OCI-LY1 (cell line): ENCODE measurements around the gene CTNNBL1.

ENCODE experiments used
- H2AFZ ChIP-seq: fragments of 200-600 bp; sonication (generic), shearing (Covaris generic); 2 replicates; pipeline ENCODE4 v1.6.0; 2014; ENCODE audit warnings: antibody characterized with exemption, mild to moderate bottlenecking, low read length
- H3F3A ChIP-seq: fragments of 200-600 bp; sonication (generic), shearing (Covaris generic); 2 replicates; pipeline ENCODE4 v1.6.0; 2014; ENCODE audit warnings: mild to moderate bottlenecking, antibody characterized with exemption, low read length, moderate library complexity; ENCODE audit not compliant: insufficient read depth
- H3K27ac ChIP-seq: fragments of 200-600 bp; sonication (generic); 2 replicates; pipeline ENCODE4 v1.5.1; 2014; ENCODE audit warnings: low read length, mixed run types, mild to moderate bottlenecking, low read depth; ENCODE audit not compliant: poor library complexity, severe bottlenecking
- H3K27me3 ChIP-seq: fragments of 200-600 bp; sonication (generic); 2 replicates; pipeline ENCODE4 v1.6.0; 2014; ENCODE audit warnings: antibody characterized with exemption, mild to moderate bottlenecking, low read length, moderate library complexity; ENCODE audit not compliant: insufficient read depth
- H3K36me3 ChIP-seq: fragments of 200-600 bp; sonication (generic); 2 replicates; pipeline ENCODE4 v1.6.1; 2014; ENCODE audit warnings: mild to moderate bottlenecking, antibody characterized with exemption, low read length, moderate library complexity, mixed read lengths; ENCODE audit not compliant: insufficient read depth
- H3K4me1 ChIP-seq: fragments of 200-600 bp; sonication (generic); 2 replicates; pipeline ENCODE4 v1.5.1; 2014; ENCODE audit warnings: mild to moderate bottlenecking, low read length, moderate library complexity; ENCODE audit not compliant: insufficient read depth, severe bottlenecking
- H3K4me2 ChIP-seq: fragments of 200-600 bp; sonication (generic), shearing (Covaris generic); 2 replicates; pipeline ENCODE4 v1.6.1; 2014; ENCODE audit warnings: low read length
- H3K4me3 ChIP-seq: fragments of 200-600 bp; sonication (generic); 2 replicates; pipeline ENCODE4 v1.5.1; 2014; ENCODE audit warnings: low read length, low read depth, mild to moderate bottlenecking, mixed read lengths; ENCODE audit not compliant: poor library complexity, severe bottlenecking
- H3K79me2 ChIP-seq: fragments of 200-600 bp; shearing (Covaris generic); 2 replicates; pipeline ENCODE4 v1.6.1; 2016; ENCODE audit warnings: mixed run types, low read length, mixed read lengths; ENCODE audit not compliant: insufficient read depth
- H3K9ac ChIP-seq: fragments of 200-600 bp; sonication (generic), shearing (Covaris generic); 2 replicates; pipeline ENCODE4 v1.6.1; 2014; ENCODE audit warnings: mild to moderate bottlenecking, low read length, mixed read lengths
- H3K9me2 ChIP-seq: fragments of 200-600 bp; sonication (generic), shearing (Covaris generic); 2 replicates; pipeline ENCODE4 v1.6.1; 2014; ENCODE audit warnings: low read depth, mild to moderate bottlenecking, low read length, mixed read lengths
- H3K9me3 ChIP-seq: fragments of 200-600 bp; shearing (Covaris generic); 2 replicates; pipeline ENCODE4 v1.6.1; 2014; ENCODE audit warnings: low read length, mixed read lengths
- H4K20me1 ChIP-seq: fragments of 200-600 bp; sonication (generic), shearing (Covaris generic); 2 replicates; pipeline ENCODE4 v1.6.0; 2016; ENCODE audit warnings: mild to moderate bottlenecking, low read length; ENCODE audit not compliant: insufficient read depth
- EZH2 ChIP-seq: fragments of 200-600 bp; sonication (generic), shearing (Covaris generic); IDR thresholded peaks from 2 replicates; pipeline ENCODE4 v1.8.0; 2017; ENCODE audit warnings: borderline replicate concordance, mixed run types, mild to moderate bottlenecking, antibody characterized with exemption, low read length, moderate library complexity, mixed read lengths
- TF ChIP-seq, protein P1 (sequence below): fragments of 200-600 bp; sonication (generic), shearing (Covaris generic); IDR thresholded peaks from 2 replicates; pipeline ENCODE4 v1.5.1; 2017; ENCODE audit warnings: mild to moderate bottlenecking, antibody characterized with exemption, low read length, moderate library complexity, mixed read lengths

CTNNBL1 gene

DNA sequence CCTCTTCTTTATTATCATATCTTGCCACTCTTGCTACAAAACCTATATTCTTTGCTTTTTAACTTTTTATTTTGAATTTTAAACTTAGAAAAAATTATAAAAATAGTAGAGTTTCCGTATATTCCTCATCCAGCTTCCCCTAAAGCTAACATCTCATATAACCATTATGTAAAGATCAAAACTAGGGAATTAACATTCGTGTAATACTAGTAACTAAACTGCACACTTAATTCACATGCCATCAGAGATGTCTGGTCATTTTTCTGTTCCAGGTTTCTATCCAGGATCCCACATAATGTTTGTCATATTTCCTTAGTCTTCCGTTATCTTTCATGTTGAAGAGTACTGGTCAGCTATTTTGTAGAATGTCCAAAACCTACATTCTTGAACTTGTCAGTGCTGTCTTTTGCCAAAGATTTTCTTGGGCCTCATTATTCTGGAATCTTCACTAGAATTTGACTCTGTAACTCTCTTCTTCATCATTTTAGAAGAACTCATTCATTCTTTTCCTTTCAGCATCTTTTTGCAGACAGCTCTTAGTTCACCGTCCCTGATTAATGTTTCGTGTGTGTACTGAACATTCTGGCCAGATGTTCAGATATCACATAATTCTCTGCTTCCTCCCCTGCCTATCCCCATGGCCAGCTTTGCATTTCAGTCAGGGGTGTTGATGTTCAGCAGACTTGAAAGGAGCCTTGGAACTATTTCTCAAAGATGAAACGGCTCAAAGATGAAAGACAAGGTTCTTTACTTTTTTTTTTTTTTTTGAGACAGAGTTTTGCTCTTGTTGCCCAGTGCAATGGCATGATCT, 9.4 kb downstream of the CTNNBL1 start:
- H3K79me2 ChIP-seq = peaks cover 45% of the 10 kb centered on the region

DNA sequence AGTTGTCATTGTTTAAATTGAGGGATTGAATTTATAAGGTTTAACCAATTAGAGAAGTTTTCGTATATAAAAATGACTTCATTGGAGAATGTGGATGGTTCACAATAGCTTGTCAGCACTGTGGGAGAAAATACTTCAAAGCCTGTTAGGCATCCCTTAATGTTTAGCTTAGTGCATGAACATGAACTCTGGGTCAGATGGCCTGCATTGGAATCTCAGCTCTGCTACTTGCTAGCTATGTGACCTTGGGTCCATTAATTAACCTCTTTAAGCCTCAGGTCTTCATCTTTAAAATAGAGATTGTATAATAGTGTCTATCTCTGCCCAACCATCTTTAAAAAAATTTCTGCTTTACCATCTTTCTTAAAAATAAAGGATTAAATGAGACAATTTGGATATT, 11.1 kb downstream of the CTNNBL1 start:
- H3K27ac ChIP-seq = no peak overlapping the region
- H4K20me1 ChIP-seq = no peaks in the 10 kb centered on the region
- H3K4me3 ChIP-seq = no peak overlapping the region
- H3K27me3 ChIP-seq = no peaks in the 10 kb centered on the region
- no peaks in the 10 kb centered on the region; the same call in 1 of the 2 replicates for H3K36me3 ChIP-seq
- H3K9ac ChIP-seq = no peak overlapping the region
- TF ChIP-seq, protein P1, sequence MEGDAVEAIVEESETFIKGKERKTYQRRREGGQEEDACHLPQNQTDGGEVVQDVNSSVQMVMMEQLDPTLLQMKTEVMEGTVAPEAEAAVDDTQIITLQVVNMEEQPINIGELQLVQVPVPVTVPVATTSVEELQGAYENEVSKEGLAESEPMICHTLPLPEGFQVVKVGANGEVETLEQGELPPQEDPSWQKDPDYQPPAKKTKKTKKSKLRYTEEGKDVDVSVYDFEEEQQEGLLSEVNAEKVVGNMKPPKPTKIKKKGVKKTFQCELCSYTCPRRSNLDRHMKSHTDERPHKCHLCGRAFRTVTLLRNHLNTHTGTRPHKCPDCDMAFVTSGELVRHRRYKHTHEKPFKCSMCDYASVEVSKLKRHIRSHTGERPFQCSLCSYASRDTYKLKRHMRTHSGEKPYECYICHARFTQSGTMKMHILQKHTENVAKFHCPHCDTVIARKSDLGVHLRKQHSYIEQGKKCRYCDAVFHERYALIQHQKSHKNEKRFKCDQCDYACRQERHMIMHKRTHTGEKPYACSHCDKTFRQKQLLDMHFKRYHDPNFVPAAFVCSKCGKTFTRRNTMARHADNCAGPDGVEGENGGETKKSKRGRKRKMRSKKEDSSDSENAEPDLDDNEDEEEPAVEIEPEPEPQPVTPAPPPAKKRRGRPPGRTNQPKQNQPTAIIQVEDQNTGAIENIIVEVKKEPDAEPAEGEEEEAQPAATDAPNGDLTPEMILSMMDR = no peak
- no peak for TF ChIP-seq EZH2
- no peaks in the 10 kb centered on the region for H3K9me2 ChIP-seq
- H3K79me2 ChIP-seq = peaks cover 40% of the 10 kb centered on the region
- no peaks in the 10 kb centered on the region for H3F3A ChIP-seq
- no peak overlapping the region for H3K4me2 ChIP-seq
- H2AFZ ChIP-seq = no peak overlapping the region
- H3K9me3 ChIP-seq = no peaks in the 10 kb centered on the region
- H3K4me1 ChIP-seq = peaks cover 18% of the 10 kb centered on the region

More for the DNA sequence above, 9.4 kb downstream of the CTNNBL1 start:
- Histone ChIP-seq H3K9me3 (no peaks in the 10 kb centered on the region), H3K4me2 (no peak overlapping the region; the same call in 1 of the 2 replicates), H3K4me1 (peaks cover 18% of the 10 kb centered on the region), H3K9me2 (no peaks in the 10 kb centered on the region), H3K27me3 (no peaks in the 10 kb centered on the region), H3F3A (no peaks in the 10 kb centered on the region), H4K20me1 (no peaks in the 10 kb centered on the region), H2AFZ (no peak overlapping the region), H3K27ac (no peak overlapping the region), H3K4me3 (no peak overlapping the region), H3K36me3 (peaks cover 3% of the 10 kb centered on the region; the same call in 1 of the 2 replicates), H3K9ac (no peak overlapping the region)
- TF ChIP-seq EZH2 = no peak
- TF ChIP-seq, protein P1 = no peak

GRCh38 chr20:37706298-37706697, 12.5 kb downstream of the CTNNBL1 start:
- no peaks in the 10 kb centered on the region for H4K20me1 ChIP-seq
- H3K4me3 ChIP-seq = no peak overlapping the region
- no peak for TF ChIP-seq EZH2
- TF ChIP-seq, protein P1 = no peak
- H3K9ac ChIP-seq = no peak overlapping the region
- no peak overlapping the region for H2AFZ ChIP-seq
- H3K36me3 ChIP-seq = no peaks in the 10 kb centered on the region; the same call in 1 of the 2 replicates
- no peak overlapping the region for H3K4me2 ChIP-seq
- peaks cover 42% of the 10 kb centered on the region for H3K79me2 ChIP-seq
- no peaks in the 10 kb centered on the region for H3K27me3 ChIP-seq
- H3F3A ChIP-seq = no peaks in the 10 kb centered on the region
- no peaks in the 10 kb centered on the region for H3K9me3 ChIP-seq
- no peaks in the 10 kb centered on the region for H3K9me2 ChIP-seq
- peaks cover 18% of the 10 kb centered on the region for H3K4me1 ChIP-seq
- H3K27ac ChIP-seq = no peak overlapping the region
